Measurements from ENCODE around the gene SOCS7.
A peak's percentile ranks its signal among the peaks of the same experiment; 100 is the strongest.

Gene SOCS7

GRCh38 chr17:38351412-38352222 lies at the start of gene SOCS7:
SOCS7 (plus strand) TSS chr17:38351844; CDS start chr17:38352053, 209 bp downstream.
- peak; percentile 93 for DNase-seq (ENCODE audit: low read depth)

- DNase-seq (ENCODE audit: low read depth) = no peak
Measured at GRCh38 chr17:38315497-38315896, 36.1 kb upstream of the SOCS7 start.

- no peak for DNase-seq (ENCODE audit: low read depth)
Measured at GRCh38 chr17:38317081-38317480, 34.6 kb upstream of the SOCS7 start.

GRCh38 chr17:38320482-38320881 lies 31.2 kb upstream of the SOCS7 start:
- no peak for DNase-seq (ENCODE audit: low read depth)

- DNase-seq (ENCODE audit: low read depth) = peak; percentile 54
Measured at GRCh38 chr17:38322156-38322779, 29.4 kb upstream of the SOCS7 start.

DNA sequence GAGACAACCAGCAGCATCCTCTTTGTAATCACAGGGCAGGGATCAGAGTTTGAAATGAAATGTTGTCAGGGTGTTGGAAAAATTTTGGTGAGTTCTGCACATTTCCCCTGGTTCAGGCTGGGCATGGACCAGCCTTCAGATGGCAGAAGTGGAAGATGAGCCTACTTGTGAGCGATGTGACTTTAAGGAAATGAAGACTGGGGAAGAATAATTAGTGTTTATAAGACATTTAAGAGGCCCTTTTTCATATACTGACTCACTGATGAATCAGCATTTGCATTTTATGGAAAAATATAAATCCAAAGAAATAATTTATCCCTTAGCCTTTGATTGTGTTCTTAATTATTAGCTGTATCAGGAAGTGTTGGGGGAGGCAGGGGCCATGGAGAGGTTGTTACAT lies 28.7 kb upstream of the SOCS7 start:
- DNase-seq (ENCODE audit: low read depth) = no peak

DNA sequence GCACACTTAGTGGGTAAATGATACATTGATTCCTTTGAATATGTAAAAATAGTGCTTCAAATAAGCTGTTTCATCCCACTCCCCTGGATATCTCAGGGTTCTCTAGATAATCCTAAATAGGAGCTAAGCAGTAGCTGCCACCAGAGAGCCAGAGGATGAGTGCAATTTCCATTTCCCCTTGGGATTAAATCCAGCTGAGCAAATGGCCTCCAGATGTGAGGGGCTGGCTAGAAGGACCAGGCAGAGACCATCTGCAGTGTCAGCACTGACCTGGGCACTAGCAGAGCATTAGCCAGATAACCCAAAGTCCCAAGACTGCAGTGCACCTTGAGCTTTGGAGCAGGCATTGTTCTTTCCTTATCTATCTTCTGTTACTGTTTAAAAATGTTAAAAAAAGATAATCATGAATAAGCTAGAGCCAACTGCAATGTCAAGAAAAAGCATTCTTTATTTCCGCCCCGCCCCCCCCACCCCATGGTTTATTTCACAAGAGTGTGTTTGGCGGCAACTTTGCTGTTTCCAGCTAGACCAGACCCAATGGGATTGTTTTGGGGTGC lies 27.4 kb upstream of the SOCS7 start:
- no peak for DNase-seq (ENCODE audit: low read depth)

- DNase-seq (ENCODE audit: low read depth) = no peak
Measured at GRCh38 chr17:38324772-38325171, 26.9 kb upstream of the SOCS7 start.

GRCh38 chr17:38325221-38325851 lies 26.3 kb upstream of the SOCS7 start:
- no peak for DNase-seq (ENCODE audit: low read depth)

- DNase-seq (ENCODE audit: low read depth) = no peak
Measured at GRCh38 chr17:38326996-38327792, 24.4 kb upstream of the SOCS7 start.

DNA sequence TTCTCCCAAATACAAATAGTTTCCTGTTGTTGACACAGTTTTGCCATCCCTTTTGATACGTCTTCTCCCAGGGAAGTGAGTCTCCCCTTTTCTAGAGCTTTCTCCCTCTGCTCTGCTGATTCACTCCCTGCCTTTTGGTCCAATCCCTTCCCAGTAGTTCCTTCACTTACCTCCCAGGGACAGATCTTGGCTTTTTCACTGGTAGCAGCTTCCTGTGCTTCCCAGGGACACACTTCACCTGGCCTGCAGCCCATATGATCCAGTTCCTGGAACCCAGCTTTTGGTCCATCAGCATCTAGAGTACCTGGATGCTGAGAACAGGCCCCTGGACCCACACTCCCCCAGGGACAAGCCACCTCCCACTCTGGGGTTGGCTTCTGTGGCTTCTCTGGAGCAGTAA lies 23.7 kb upstream of the SOCS7 start:
- DNase-seq (ENCODE audit: low read depth) = no peak

DNA sequence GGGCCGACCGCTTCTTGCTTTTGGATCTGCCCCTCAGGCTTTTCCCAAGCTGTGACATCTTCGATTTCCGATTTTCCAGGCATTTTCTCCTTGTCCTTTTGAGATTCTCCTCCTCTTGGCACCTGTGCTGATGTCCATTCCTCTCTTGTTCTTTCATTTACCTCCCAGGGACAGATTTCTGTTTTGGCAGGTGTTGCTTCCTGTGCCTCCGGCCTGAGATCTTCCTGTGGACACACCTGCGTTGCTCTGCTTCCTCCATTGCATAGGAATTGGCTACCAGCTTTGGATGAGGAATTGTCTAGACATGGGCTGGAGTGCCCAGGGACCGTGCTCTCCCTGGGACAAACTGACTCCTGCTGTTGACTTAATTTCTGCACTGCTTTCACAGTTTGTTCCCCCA lies 23.0 kb upstream of the SOCS7 start:
- no peak for DNase-seq (ENCODE audit: low read depth)

DNA sequence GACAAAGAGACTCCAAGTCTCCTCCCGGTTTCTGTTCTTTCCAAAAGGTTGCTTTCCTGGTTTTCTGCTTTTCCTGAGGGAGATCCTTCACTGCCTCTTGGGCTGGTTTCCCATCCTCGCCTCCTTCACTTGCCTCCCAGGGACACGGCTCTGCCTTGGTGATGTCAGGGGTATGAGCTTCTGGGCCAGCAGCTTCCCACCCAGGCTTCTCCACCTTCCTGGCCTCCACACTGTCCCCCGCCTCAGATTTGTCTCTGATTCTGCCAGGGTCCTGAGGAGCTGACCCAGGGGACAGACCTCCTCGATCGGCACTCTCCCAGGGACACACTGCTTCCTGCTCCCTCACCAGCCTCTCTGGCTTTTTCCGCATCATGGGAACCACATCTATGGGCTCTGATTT lies 22.4 kb upstream of the SOCS7 start:
- DNase-seq (ENCODE audit: low read depth) = no peak

DNA sequence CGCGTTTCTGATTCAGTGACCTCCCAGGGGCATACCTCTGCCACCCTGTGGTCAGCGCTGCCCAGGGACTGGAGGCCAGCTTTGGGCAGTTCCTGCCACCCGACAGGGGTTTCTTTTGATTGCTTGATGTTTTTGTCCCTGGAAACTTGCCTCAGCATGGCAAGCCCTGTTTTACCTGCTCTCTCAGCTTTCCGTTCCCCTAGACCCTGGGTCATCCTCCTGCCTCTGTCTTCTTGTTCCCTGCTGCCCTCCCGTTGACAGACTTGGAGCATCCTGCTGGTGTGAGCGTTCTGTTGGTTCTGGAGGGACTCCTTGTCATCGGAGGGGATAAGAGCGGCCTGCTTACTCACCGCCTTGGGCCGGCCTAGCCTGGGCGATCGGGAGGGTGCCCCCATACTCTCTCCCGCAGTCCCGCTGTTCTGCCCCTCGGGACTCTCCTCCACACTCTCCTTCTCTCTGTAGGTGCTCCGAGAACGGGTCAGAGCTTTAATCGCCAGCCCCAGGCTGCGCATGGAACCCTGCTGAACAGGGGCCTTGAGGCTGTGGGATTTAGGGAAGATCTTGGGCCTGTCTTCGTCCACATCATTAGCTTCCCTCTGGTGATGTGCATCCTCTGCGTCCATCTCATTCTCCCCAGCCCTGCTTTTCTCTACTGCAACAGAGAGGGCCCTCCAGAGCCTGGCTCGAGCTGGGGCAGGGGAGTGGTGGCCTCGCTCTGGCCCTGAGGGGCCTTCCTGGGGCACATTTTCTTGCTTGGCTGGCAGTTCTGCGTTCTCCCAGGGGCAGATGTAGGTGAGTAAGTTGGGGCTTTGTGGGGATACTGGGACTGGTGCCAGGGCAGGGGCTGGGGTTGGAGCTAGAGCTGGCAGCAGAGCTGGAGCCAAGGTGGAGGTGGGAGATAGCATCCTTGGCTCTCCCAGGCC lies 21.6 kb upstream of the SOCS7 start:
- no peak for DNase-seq (ENCODE audit: low read depth)

DNA sequence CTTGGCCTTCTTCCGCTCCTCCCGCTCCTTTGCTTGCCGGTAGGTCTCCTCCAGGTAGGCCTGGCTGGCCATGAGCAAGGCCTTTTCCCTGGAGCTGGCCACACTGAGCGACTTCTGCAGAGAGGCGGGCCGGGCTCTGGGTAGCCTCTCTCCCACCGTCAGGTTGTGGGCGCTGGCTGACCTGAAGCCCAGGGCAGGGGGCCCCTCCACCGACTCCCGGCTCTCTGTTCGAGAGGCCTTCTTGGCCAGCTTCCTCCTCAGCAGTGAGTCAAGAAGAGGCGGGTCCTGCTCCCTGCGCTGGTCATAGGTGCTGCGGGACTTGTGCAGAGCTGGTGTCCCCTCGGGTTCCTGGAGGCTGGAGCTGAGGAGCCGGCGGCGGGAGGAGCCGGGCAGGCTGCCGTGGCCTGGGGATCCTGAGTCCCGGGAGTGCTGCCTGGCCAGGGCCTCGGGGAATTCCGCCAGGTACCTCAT lies 20.7 kb upstream of the SOCS7 start:
- no peak for DNase-seq (ENCODE audit: low read depth)

DNA sequence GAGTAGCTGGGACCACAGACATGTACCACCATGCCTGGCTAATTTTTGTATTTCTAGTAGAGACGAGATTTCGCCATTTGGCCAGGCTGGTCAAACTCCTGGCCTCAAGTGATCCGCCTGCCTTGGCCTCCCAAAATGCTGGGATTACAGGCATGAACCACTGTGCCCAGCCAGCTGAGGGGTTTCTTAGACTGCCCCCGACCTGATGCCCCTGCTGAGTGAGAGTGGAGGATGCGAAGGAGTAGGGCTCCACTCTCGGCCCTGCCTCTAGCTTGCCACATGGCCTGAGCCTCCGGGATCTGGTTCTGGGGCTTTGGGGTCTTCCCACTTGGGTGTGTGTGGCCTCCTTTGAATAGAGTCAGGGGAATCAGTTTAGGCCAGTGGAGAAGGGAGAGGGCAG lies 18.9 kb upstream of the SOCS7 start:
- DNase-seq (ENCODE audit: low read depth) = no peak

- DNase-seq (ENCODE audit: low read depth) = peak; percentile 8
Measured at GRCh38 chr17:38333635-38334295, 17.9 kb upstream of the SOCS7 start.

DNA sequence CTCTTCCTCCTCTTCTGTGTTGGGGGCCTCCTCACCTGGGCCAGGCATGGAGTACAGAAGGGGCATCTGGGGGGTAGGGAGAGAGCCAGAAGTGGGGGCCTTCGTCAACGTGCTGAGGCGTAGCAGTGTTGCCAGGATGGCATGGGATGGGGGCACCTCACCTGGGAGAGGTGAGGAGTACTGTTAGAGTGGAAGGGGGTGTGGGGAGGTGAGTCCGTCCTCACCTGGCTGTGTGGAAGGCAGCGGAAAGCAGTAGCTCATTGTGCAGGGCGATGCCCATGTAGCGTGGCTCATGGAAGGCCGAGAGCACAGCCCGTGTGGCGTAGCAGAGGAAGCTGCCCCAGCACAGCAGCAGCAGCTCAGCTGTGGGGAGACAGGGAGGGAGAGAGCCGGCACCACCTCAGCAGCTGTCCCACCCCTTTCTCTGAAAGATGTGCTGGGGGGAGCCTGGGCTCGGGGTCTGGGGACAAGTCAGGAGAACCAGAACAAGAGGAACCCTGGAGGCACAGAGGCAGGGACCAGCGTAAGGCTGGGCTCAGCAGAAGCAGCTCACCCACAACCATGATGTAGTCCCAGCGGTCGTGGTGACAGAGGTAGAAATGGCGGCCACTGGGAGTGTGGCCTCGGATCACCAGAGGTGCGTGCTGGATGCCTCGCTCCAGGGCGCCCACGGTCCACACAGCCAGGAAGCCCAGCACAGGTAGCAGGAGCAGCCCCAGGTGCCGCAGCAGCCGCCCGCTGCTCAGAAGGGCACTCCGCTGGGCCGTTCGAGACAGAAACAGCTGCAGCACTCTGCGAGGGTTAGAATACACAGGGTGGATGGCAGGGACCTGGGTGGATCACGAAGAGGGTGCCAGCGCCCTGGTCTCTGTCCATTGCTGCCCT lies 16.9 kb upstream of the SOCS7 start:
- DNase-seq (ENCODE audit: low read depth) = no peak

GRCh38 chr17:38336838-38337237 lies 14.8 kb upstream of the SOCS7 start:
- DNase-seq (ENCODE audit: low read depth) = no peak

Data from stimulated activated CD8-positive, alpha-beta memory T cell treated with anti-CD3 and anti-CD28 coated beads, Interleukin-15, amount 100 ng/mL, for 24 hours (primary cell).